Neural crest cell (in vitro differentiated cells): ENCODE measurements around the gene LLPH. TPM values are rescaled to one million over a fixed set of nuclear protein-coding genes. Genes with fewer than 3 reads are reported as not detected.

Experiments used
- DNase-seq: peaks from one replicate; pipeline ENCODE4 v3.0.0; 2021; ENCODE audit warnings: low read depth, mixed read lengths, low spot score
- H3K27ac Mint-ChIP-seq: one replicate; pipeline ENCODE4 v1.8.0; 2021; ENCODE audit warnings: mild to moderate bottlenecking, mixed read lengths; ENCODE audit not compliant: unreplicated experiment
- H3K27me3 Mint-ChIP-seq: 2 replicates; pipeline ENCODE4 v1.8.0; 2021; ENCODE audit warnings: low read depth, mild to moderate bottlenecking, mixed read lengths
- H3K36me3 Mint-ChIP-seq: 2 replicates; pipeline ENCODE4 v1.8.0; 2021; ENCODE audit warnings: low read depth, mild to moderate bottlenecking, mixed read lengths
- H3K4me1 Mint-ChIP-seq: 2 replicates; pipeline ENCODE4 v1.8.0; 2021; ENCODE audit warnings: mixed read lengths
- H3K4me3 Mint-ChIP-seq: one replicate; pipeline ENCODE4 v1.8.0; 2021; ENCODE audit warnings: mild to moderate bottlenecking, mixed read lengths
- H3K9me3 Mint-ChIP-seq: 2 replicates; pipeline ENCODE4 v1.8.0; 2021; ENCODE audit warnings: mixed read lengths
- CTCF ChIP-seq: fragments of 200-600 bp; sonication (generic); conservative IDR thresholded peaks from 2 replicates; pipeline ENCODE4 v1.5.0; 2021; ENCODE audit warnings: antibody characterized with exemption, mild to moderate bottlenecking
- total RNA-seq: library from RNA; stranded (reverse); gene quantifications from 2 replicates; pipeline ENCODE4 v1.2.1, GENCODE V29; 2021

The LLPH gene
- total RNA-seq, 1 donor from 2014 or later: 26.2 TPM

DNA sequence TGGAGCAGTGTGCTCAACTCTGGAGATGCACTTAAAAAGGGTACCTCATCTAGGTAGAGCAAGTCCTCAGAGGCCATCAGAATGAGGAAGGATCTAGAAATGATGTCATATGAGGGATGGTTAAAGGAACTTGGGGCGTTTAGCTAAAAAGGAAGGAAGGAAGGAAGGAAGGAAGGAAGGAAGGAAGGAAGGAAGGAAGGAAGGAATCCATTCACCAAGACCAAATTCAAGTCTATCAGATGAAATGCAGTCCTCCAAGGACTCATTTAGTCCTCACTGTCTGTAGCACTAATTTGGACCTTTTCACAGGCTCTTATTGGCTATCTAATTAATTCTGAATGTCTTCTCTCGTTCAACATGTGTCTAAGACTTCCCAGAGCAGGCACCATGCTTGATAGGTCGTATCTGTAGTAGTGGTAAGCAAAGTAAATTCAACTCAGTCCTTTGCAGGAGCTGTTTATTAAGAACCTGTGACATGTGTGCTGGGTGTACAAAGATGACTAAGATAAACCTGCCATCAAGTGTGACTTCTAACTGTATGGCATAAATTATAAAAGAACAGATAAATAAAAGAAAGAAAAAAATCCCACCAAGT lies 63.5 kb downstream of the LLPH start:
- H3K36me3 Mint-ChIP-seq: no peaks in the 10 kb centered on the region
- H3K4me3 Mint-ChIP-seq: no peak overlapping the region
- H3K4me1 Mint-ChIP-seq: no peaks in the 10 kb centered on the region
- no peak for DNase-seq
- TF ChIP-seq CTCF: no peak
- H3K27me3 Mint-ChIP-seq: no peaks in the 10 kb centered on the region
- no peak overlapping the region for H3K27ac Mint-ChIP-seq
- H3K9me3 Mint-ChIP-seq: peaks cover 2% of the 10 kb centered on the region

Other genes starting within 250 kb of the LLPH start
- gene TMBIM4, start 39.2 kb upstream of the LLPH start, total RNA-seq: 22.2 and 27.2 TPM in 2 replicates
- 0.56 and 0.61 TPM in 2 replicates for gene IRAK3, start 58.5 kb upstream of the LLPH start, total RNA-seq
- 4.5 and 4.6 TPM in 2 replicates for gene HELB, start 171.7 kb upstream of the LLPH start, total RNA-seq